GM23338 (cell line): ENCODE results near the gene ZNF622. TPM values are rescaled to one million over a fixed set of nuclear protein-coding genes. Genes with fewer than 3 reads are reported as not detected.
"Not testable (repeated sequence)": the region's sequence is repeated elsewhere in the genome, so short reads cannot be mapped to it uniquely, and the experiment has no call there.

Experiments used
- ATAC-seq: fragments of 200-7000 bp; cut with Tn5 transposase; 3 replicates; pipeline ENCODE4 v1.9.1; 2020
- DNase-seq: peaks from one replicate; pipeline ENCODE4 v3.0.0-alpha.2; 2015; ENCODE audit warnings: low spot score
- H2AFZ ChIP-seq: fragments of 200-600 bp; sonication (generic); 2 replicates; pipeline ENCODE4 v1.8.0; 2016; ENCODE audit warnings: antibody characterized with exemption, mild to moderate bottlenecking, moderate library complexity
- H3F3A ChIP-seq: fragments of 200-600 bp; sonication (generic); replicated peaks from 2 replicates; pipeline ENCODE4 v1.8.0; 2017; ENCODE audit warnings: antibody characterized with exemption, mixed run types, low read depth
- H3K27ac ChIP-seq: fragments of 200-600 bp; sonication (generic); 2 replicates; pipeline ENCODE4 v1.6.1; 2016; ENCODE audit warnings: low read depth
- H3K27me3 ChIP-seq: fragments of 200-600 bp; sonication (generic); 2 replicates; pipeline ENCODE4 v1.8.0; 2016; ENCODE audit warnings: mild to moderate bottlenecking, mixed run types, moderate library complexity; ENCODE audit not compliant: insufficient read depth
- H3K36me3 ChIP-seq: fragments of 200-600 bp; sonication (generic); 2 replicates; pipeline ENCODE4 v1.8.0; 2016; ENCODE audit warnings: mild to moderate bottlenecking; ENCODE audit not compliant: insufficient read depth
- H3K4me1 ChIP-seq: fragments of 200-600 bp; sonication (generic); 2 replicates; pipeline ENCODE4 v1.8.0; 2016; ENCODE audit warnings: mild to moderate bottlenecking, moderate library complexity; ENCODE audit not compliant: insufficient read depth
- H3K4me2 ChIP-seq: fragments of 200-600 bp; sonication (generic); 2 replicates; pipeline ENCODE4 v1.7.1; 2017; ENCODE audit warnings: mixed run types
- H3K4me3 ChIP-seq: fragments of 200-600 bp; sonication (generic); 2 replicates; pipeline ENCODE4 v1.6.1; 2016; ENCODE audit warnings: mixed run types
- H3K79me2 ChIP-seq: fragments of 200-600 bp; sonication (generic); replicated peaks from 2 replicates; pipeline ENCODE4 v1.8.0; 2017; ENCODE audit warnings: mild to moderate bottlenecking; ENCODE audit not compliant: insufficient read depth
- H3K9me2 ChIP-seq: fragments of 200-600 bp; sonication (generic); 2 replicates; pipeline ENCODE4 v1.8.0; 2017; ENCODE audit not compliant: insufficient read depth
- H4K20me1 ChIP-seq: fragments of 200-600 bp; sonication (generic); replicated peaks from 2 replicates; pipeline ENCODE4 v1.8.0; 2017; ENCODE audit warnings: mild to moderate bottlenecking; ENCODE audit not compliant: insufficient read depth
- H3K27ac Mint-ChIP-seq: 2 replicates; pipeline ENCODE4 v1.8.0; 2020; ENCODE audit warnings: inconsistent platforms, mild to moderate bottlenecking, moderate library complexity, mixed read lengths
- H3K27me3 Mint-ChIP-seq: 3 replicates; pipeline ENCODE4 v1.8.0; 2022; ENCODE audit warnings: low read depth, mild to moderate bottlenecking, moderate library complexity, mixed read lengths, inconsistent platforms; ENCODE audit not compliant: insufficient read depth, poor library complexity
- H3K36me3 Mint-ChIP-seq: 3 replicates; pipeline ENCODE4 v1.8.0; 2021; ENCODE audit warnings: low read depth, mild to moderate bottlenecking, inconsistent platforms, moderate library complexity, mixed read lengths
- H3K4me1 Mint-ChIP-seq: 3 replicates; pipeline ENCODE4 v1.8.0; 2020; ENCODE audit warnings: mild to moderate bottlenecking, inconsistent platforms, mixed read lengths
- H3K4me3 Mint-ChIP-seq: 3 replicates; pipeline ENCODE4 v1.8.0; 2021; ENCODE audit warnings: moderate library complexity, mild to moderate bottlenecking, inconsistent platforms, mixed read lengths
- H3K9me3 Mint-ChIP-seq: 3 replicates; pipeline ENCODE4 v1.8.0; 2020; ENCODE audit warnings: moderate library complexity, mild to moderate bottlenecking, inconsistent platforms, mixed read lengths
- CREB1 ChIP-seq: fragments of 250-450 bp; sonication (Bioruptor Pico); IDR thresholded peaks from 2 replicates; pipeline ENCODE4 v1.5.0; 2020; ENCODE audit warnings: low read depth, mild to moderate bottlenecking, moderate library complexity
- CTCF ChIP-seq, 2 experiments: fragments of 200-600 bp in 1 of 2; sonication (generic) in 1 of 2; conservative IDR thresholded peaks; 2 replicates each; pipeline versions ENCODE4 v1.5.1 to v1.6.1; 2016 to 2017; ENCODE audit warnings: antibody characterized with exemption in 2 of 2, low read depth in 2 of 2, mild to moderate bottlenecking in 2 of 2, moderate library complexity in 1 of 2
- EZH2 ChIP-seq: fragments of 200-600 bp; sonication (generic); IDR thresholded peaks from one replicate; pipeline ENCODE4 v1.8.0; 2017; ENCODE audit warnings: antibody characterized with exemption, mild to moderate bottlenecking, low read depth; ENCODE audit not compliant: unreplicated experiment
- JUNB ChIP-seq: IDR thresholded peaks from one replicate; pipeline ENCODE4 v1.6.1; 2016; ENCODE audit warnings: antibody characterized with exemption; ENCODE audit not compliant: unreplicated experiment
- NANOG ChIP-seq: IDR thresholded peaks from 2 replicates; pipeline ENCODE4 v1.6.1; 2016; ENCODE audit warnings: antibody characterized with exemption, borderline replicate concordance
- POLR2AphosphoS5 ChIP-seq: IDR thresholded peaks from 2 replicates; pipeline ENCODE4 v1.6.1; 2016; ENCODE audit warnings: antibody characterized with exemption, low read depth
- STAT1 ChIP-seq: IDR thresholded peaks from one replicate; pipeline ENCODE4 v1.6.1; 2016; ENCODE audit warnings: antibody characterized with exemption; ENCODE audit not compliant: unreplicated experiment
- ZNF114 ChIP-seq: fragments of 250-450 bp; sonication (Bioruptor Pico); IDR thresholded peaks from 2 replicates; pipeline ENCODE4 v1.5.0; 2020; ENCODE audit warnings: mild to moderate bottlenecking, moderate library complexity
- ZNF331 ChIP-seq: fragments of 250-450 bp; sonication (Bioruptor Pico); IDR thresholded peaks from 2 replicates; pipeline ENCODE4 v1.5.0; 2020; ENCODE audit warnings: low read depth, mild to moderate bottlenecking, moderate library complexity
- polyA plus RNA-seq: library from polyadenylated mRNA; unstranded; fragments of >200 nt; fragmentation: Nextera tagmentation; extraction: Ambion mirVana; gene quantifications from 2 replicates; pipeline ENCODE4 v1.2.1, GENCODE V29; 2016
- total RNA-seq: library from RNA; depleted of rRNA; stranded (reverse); fragments of >200 nt; shearing (Covaris generic); gene quantifications from 2 replicates; pipeline ENCODE4 v1.2.3, GENCODE V29; 2014
- TF ChIP-seq, protein P1 (sequence below): IDR thresholded peaks from 2 replicates; pipeline ENCODE4 v1.6.1; 2016; ENCODE audit warnings: antibody characterized with exemption

Gene ZNF622
- total and polyA plus RNA-seq, 2 experiments from 2014 or later, result 20.1 to 30.7 TPM

DNA sequence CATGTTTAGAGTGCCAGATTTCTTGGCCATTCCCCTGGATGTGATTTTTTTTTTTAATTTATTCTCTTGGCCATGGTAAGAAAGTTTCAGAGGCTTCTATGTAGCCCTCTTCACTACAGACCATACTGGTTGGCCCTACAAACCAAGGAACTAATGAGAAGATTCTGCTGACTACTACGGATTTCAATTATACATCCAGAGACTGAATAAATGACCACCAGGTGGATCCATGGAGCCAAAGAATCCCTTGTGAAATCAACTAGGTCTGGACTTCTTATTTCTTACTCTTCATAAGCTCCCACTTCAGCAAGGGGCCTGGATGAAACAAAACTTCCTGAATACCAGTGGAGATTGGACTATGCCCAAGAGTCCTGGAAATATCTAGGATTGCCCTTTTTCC, 27.6 kb downstream of the ZNF622 start:
- no peaks in the 10 kb centered on the region for H3K4me1 Mint-ChIP-seq
- ATAC-seq, result no peak

DNA sequence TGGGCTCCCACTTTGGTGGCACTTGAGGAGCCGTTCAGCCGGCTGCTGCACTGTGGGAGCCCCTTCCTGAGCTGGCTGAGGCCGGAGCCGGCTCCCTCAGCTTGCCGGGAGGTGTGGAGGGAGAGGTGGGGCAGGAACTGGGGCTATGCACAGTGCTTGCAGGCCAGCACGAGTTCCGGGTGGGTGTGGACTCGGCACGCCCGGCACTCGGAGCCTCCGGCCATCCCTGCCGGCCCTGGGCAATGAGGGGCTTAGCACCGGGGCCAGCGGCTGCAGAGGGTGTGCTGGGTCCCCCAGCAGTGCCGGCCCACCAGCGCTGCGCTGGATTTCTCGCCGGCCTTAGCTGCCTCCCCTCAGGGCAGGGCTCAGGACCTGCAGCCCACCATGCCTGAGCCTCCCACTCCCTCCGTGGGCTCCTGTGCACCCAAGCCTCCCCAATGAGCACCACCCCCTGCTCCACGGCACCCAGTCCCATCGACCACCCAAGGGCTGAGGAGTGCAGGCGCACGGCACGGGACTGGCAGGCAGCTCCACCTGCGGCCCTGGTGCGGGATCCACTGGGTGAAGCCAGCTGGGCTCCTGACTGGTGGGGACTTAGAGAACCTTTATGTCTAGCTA, 29.4 kb downstream of the ZNF622 start:
- H3K27ac ChIP-seq, H3K27me3 Mint-ChIP-seq, H3K27me3 ChIP-seq, H3K36me3 ChIP-seq, H3F3A ChIP-seq, H3K79me2 ChIP-seq, H4K20me1 ChIP-seq, ATAC-seq, H2AFZ ChIP-seq, H3K4me2 ChIP-seq, H3K36me3 Mint-ChIP-seq, H3K9me3 Mint-ChIP-seq, DNase-seq, H3K9me2 ChIP-seq, H3K27ac Mint-ChIP-seq, H3K4me3 Mint-ChIP-seq, H3K4me3 ChIP-seq: not testable (repeated sequence)
- peaks cover 13% of the 10 kb centered on the region for H3K4me1 Mint-ChIP-seq
- H3K4me1 ChIP-seq, result peaks cover 11% of the 10 kb centered on the region

More for the DNA sequence above, 27.6 kb downstream of the ZNF622 start:
- Mint-ChIP-seq H3K4me3 (no peak overlapping the region), H3K27ac (no peak overlapping the region), H3K9me3 (peaks cover 9% of the 10 kb centered on the region; the same call in 2 of the 3 replicates), H3K36me3 (0 out of 3 replicates have a peak, but pooled peaks cover 4% of the 10 kb centered on the region), H3K27me3 (peaks cover 2% of the 10 kb centered on the region)
- Histone ChIP-seq H3K9me2 (no peaks in the 10 kb centered on the region; the same call in 1 of the 2 replicates), H3K79me2 (no peaks in the 10 kb centered on the region), H3K4me3 (no peak overlapping the region), H3F3A (no peaks in the 10 kb centered on the region), H4K20me1 (no peaks in the 10 kb centered on the region), H3K4me1 (no peaks in the 10 kb centered on the region), H3K4me2 (no peak overlapping the region), H3K36me3 (no peaks in the 10 kb centered on the region), H3K27me3 (no peaks in the 10 kb centered on the region), H3K27ac (no peak overlapping the region), H2AFZ (no peak overlapping the region)
- TF ChIP-seq CTCF (conservative IDR thresholded peaks at IDR 0.05; ENCODE audit: low read depth in 2 of 2) (peak in 1 of 2 experiments; percentile 24; a peak in 2 of 4 replicates), JUNB (no peak), CREB1 (CRISPR knock-in tag) (no peak), ZNF331 (CRISPR knock-in tag) (no peak)
- peak; percentile 17 for DNase-seq

- Mint-ChIP-seq H3K9me3 (peaks cover 3% of the 10 kb centered on the region; the same call in 1 of the 3 replicates), H3K27ac (no peak overlapping the region), H3K4me3 (no peak overlapping the region; the same call in 2 of the 3 replicates), H3K27me3 (peaks cover 10% of the 10 kb centered on the region), H3K36me3 (no peaks in the 10 kb centered on the region), H3K4me1 (peaks cover 35% of the 10 kb centered on the region)
- ATAC-seq (peak; percentile 64), DNase-seq (peak; percentile 17)
- H3K27me3 ChIP-seq, result no peaks in the 10 kb centered on the region
- peaks cover 35% of the 10 kb centered on the region for H3K4me1 ChIP-seq
- no peak overlapping the region for H3K4me3 ChIP-seq
- H3F3A ChIP-seq, result no peaks in the 10 kb centered on the region
- peak overlapping the region; percentile 18; the same call in 1 of the 2 replicates for H3K4me2 ChIP-seq
- H3K9me2 ChIP-seq, result peaks cover 6% of the 10 kb centered on the region; the same call in 1 of the 2 replicates
- H2AFZ ChIP-seq, result no peak overlapping the region
- H3K27ac ChIP-seq, result no peak overlapping the region
- no peaks in the 10 kb centered on the region for H4K20me1 ChIP-seq
- H3K36me3 ChIP-seq, result no peaks in the 10 kb centered on the region
- H3K79me2 ChIP-seq, result no peaks in the 10 kb centered on the region
- TF ChIP-seq ZNF114 (CRISPR knock-in tag) (no peak), JUNB (no peak), POLR2AphosphoS5 (no peak), NANOG (no peak), STAT1 (no peak), EZH2 (no peak), CREB1 (CRISPR knock-in tag) (no peak), ZNF331 (CRISPR knock-in tag) (no peak)
- TF ChIP-seq, protein P1, sequence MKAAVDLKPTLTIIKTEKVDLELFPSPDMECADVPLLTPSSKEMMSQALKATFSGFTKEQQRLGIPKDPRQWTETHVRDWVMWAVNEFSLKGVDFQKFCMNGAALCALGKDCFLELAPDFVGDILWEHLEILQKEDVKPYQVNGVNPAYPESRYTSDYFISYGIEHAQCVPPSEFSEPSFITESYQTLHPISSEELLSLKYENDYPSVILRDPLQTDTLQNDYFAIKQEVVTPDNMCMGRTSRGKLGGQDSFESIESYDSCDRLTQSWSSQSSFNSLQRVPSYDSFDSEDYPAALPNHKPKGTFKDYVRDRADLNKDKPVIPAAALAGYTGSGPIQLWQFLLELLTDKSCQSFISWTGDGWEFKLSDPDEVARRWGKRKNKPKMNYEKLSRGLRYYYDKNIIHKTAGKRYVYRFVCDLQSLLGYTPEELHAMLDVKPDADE, result no peak
These were observed 34.1 kb downstream of the ZNF622 start for GRCh38 chr5:16431490-16431889.
